ENCODE data around the gene C1QL4.
A peak's percentile ranks its signal among the peaks of the same experiment; 100 is the strongest.
"Not testable (repeated sequence)": the region's sequence is repeated elsewhere in the genome, so short reads cannot be mapped to it uniquely, and the experiment has no call there.

Gene C1QL4

DNA sequence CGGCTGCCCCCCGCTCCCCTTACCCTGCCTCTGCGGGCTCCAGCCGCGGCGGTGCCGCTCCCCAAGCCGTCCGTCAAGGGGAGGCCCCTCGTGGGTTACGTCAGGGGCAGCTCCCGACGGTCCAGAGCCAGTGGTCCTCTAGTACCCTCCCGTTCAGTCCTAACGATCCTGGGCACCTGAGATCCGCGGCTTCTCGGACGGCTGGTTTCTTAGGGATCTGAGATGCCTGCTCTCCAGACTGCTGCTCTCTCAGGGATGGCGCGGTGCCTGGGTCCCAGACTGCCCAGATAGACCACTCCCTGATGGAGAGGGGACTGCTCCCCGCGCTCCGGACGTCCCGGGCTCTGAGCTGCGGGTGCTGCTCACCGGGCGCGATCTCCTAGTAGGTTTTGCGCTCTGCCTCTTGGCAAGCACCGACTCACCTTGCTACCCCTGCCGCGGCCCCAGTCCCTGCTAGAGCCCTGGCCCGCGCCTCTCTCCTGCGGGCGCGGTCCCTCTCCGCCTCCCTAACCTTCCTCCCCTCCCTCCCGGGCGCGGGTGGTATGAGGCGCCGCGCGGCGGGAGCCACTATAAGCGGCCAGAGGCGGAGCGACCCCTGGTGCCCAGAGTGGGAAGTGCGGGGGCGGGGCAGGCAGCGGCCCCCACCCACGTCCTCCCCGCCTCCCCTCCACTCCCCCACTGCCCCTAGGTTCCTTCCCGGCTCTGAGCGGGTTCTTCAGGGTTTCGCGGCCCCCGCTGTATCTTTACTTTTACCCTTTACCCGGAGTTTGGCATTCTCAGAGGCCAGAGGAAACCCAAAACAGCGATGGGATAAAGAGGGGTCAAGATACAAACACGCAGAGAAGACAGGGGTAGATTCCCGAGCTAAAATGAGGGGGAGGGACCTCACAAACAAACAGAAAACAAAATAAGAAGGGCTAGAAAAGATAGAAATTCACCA is at the start of gene C1QL4:
Gene C1QL4, minus strand, starts transcription at position 544 of the 940 bp plus-strand sequence. CDS start 711 bp downstream, outside the sequence.
- peak; percentile 90 for DNase-seq

GRCh38 chr12:49380184-49380583 is 43.2 kb upstream of the C1QL4 start:
- not testable (repeated sequence) for DNase-seq

DNA sequence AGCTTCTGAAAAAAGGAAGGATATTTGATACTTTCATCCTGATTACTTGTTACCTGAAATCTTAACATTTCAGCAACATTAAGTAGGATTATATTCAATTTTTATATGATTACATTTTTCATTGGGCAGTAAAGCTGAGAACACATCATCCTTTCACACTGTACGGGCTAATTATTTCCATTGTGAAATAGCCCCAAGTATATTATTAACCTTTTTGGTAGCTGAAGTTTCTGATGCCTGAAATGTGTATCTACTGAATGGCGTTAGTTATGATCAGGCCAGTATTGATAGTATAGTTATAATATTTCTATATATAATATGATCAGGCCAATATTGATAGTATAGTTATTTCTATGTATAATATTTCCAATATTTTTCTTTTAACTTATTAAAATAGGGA is 40.4 kb upstream of the C1QL4 start:
- DNase-seq, result no peak

- DNase-seq, result no peak
These were observed 38.4 kb upstream of the C1QL4 start for GRCh38 chr12:49375406-49375805.

DNA sequence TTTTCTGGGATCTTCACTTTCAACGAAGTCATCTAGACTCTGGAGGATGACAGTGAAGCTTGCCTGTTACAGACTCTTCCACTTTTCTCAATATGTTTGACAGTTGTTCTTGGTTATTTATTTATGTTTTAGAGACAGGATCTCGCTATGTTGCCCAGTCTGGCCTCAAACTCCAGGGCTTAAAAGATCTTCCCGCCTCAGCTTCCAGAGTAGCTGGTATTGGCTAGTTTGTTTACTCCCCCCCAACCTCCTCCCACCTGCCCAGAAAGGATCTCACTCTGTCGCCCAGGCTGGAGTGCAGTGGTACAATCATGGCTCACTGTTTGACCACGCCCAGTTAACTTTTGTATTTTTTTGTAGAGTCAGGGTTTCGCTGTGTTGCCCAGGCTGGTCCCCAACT is 33.6 kb upstream of the C1QL4 start:
- no peak for DNase-seq

DNA sequence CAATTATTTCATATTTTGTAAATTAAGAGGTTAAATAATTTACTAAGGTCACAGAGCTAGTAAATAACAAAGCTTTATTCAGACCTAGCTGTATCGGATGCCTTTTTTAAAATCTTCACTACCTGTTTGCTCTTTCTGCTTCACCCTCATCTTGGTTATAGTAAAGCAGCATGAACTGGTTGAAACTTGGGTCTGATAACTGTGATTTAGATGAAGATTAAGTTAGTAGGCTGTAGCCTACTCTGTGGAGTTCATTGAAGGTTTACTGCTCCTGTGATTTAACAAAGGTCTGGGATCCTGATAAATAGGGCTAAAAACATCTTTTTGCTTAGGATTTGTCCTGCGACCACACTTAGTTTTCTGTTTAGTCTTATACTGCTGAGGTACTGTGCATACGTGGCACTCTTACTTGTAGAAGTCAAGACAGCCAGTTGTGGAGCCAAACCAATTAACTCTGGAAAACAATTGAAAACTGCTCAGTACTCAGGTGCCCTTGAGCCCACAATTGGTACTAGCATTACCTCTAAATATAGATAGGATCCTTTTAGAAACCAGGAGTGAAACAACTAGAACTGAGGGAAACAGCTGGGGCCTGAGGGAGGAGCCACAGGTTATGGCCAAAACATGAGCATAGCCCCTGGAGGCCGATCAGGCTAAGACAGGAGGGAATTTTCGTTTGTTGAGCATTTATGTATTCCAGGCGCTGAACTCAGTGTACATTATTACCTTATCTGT is 32.6 kb upstream of the C1QL4 start:
- peak; percentile 19 for DNase-seq

GRCh38 chr12:49368240-49368600 is 31.2 kb upstream of the C1QL4 start:
- no peak for DNase-seq

GRCh38 chr12:49367381-49368239 is 30.6 kb upstream of the C1QL4 start, which contains the start of gene SPATS2:
TSS of gene SPATS2 (plus strand) at chr12:49367462. CDS start at chr12:49461013, 93,551 bp downstream.
- no peak for DNase-seq

GRCh38 chr12:49366652-49367380 is 29.8 kb upstream of the C1QL4 start:
- peak; percentile 89 for DNase-seq

GRCh38 chr12:49366096-49366651 is 29.2 kb upstream of the C1QL4 start:
- no peak for DNase-seq

GRCh38 chr12:49365542-49365941 is 28.6 kb upstream of the C1QL4 start:
- no peak for DNase-seq

- no peak for DNase-seq
These were observed 28.0 kb upstream of the C1QL4 start for GRCh38 chr12:49364989-49365388.

DNA sequence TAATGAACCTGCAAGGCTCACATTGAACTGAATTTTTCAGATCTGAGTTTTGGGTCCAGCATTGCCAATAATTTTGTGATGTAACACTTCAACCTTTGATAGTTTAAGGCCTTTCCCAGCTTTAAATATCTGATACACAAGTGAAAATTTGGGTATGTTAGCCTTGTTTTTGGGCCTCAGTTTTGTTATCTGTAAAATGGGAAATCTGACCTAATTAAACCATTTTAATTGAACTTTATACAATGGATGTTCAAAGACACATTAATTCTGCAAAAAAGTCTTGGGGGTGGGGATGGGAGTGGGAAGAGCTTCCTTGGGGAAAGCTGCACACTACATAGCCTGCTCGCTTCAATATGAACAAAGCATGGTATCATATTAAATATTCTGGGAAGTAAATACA is 25.1 kb upstream of the C1QL4 start:
- DNase-seq, result no peak

GRCh38 chr12:49359671-49360070 is 22.7 kb upstream of the C1QL4 start:
- DNase-seq, result no peak

GRCh38 chr12:49358483-49359141 is 21.6 kb upstream of the C1QL4 start:
- DNase-seq, result peak; percentile 78

GRCh38 chr12:49357103-49357678 is 20.2 kb upstream of the C1QL4 start:
- peak; percentile 38 for DNase-seq

- DNase-seq, result no peak
These were observed 18.9 kb upstream of the C1QL4 start for GRCh38 chr12:49355913-49356312.

GRCh38 chr12:49352351-49352750 is 15.4 kb upstream of the C1QL4 start:
- DNase-seq, result no peak

DNA sequence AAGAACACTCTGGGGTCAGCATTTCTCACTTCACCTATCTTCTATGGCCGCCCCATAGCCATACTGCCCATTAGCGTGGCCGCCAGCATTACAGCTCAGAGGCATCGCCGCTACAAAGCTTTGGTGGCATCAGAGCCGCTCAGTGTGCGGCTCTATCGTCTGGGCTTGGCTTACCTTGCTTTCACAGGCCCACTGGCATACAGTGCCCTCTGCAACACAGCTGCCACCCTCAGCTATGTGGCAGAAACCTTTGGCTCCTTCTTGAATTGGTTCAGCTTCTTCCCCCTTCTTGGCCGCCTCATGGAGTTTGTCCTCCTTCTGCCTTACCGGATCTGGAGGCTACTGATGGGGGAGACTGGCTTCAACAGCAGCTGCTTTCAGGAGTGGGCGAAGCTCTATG is 12.3 kb upstream of the C1QL4 start:
- DNase-seq, result no peak

DNA sequence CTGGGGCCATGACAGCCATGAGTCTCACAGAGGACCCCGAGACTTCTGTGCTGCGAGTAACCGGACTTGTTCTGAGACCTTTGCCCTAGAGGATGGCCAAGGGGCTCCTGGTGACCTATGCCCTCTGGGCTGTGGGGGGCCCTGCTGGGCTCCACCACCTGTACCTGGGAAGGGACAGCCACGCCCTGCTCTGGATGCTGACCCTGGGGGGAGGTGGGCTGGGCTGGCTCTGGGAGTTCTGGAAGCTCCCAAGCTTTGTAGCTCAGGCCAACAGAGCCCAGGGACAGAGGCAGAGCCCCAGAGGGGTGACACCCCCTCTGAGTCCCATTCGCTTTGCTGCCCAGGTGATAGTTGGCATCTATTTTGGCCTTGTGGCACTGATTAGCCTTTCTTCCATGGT is 11.8 kb upstream of the C1QL4 start:
- no peak for DNase-seq
